ENCODE data around the gene APOBEC3A. TPM values are rescaled to one million over a fixed set of nuclear protein-coding genes. Genes with fewer than 3 reads are reported as not detected.

The APOBEC3A gene
- total RNA-seq, 1 experiment from 2014 or later, result not detected

Other genes with a start within 250 kb of the APOBEC3A start
- 201 and 238 TPM in 2 replicates for gene SUN2, start 201.6 kb upstream of the APOBEC3A start, total RNA-seq (2014; rRNA removed; shearing (Covaris generic))
- 19.9 and 33.9 TPM in 2 replicates for gene DNAL4, start 163.5 kb upstream of the APOBEC3A start, total RNA-seq (2014; rRNA removed; shearing (Covaris generic))
- 2.1 and 2.2 TPM in 2 replicates for gene NPTXR, start 113.6 kb upstream of the APOBEC3A start, total RNA-seq (2014; rRNA removed; shearing (Covaris generic))
- 22.6 and 28.5 TPM in 2 replicates for gene CBX6, start 85.4 kb upstream of the APOBEC3A start, total RNA-seq (2014; rRNA removed; shearing (Covaris generic))
- gene APOBEC3B, start 24.7 kb downstream of the APOBEC3A start, total RNA-seq (2014; rRNA removed; shearing (Covaris generic)), result 3.5 and 9.4 TPM in 2 replicates
- gene APOBEC3C, start 56.6 kb downstream of the APOBEC3A start, total RNA-seq (2014; rRNA removed; shearing (Covaris generic)), result 3.2 and 3.4 TPM in 2 replicates
- 1.9 and 2.3 TPM in 2 replicates for gene APOBEC3D, start 63.5 kb downstream of the APOBEC3A start, total RNA-seq (2014; rRNA removed; shearing (Covaris generic))
- 2.6 and 3.8 TPM in 2 replicates for gene APOBEC3F, start 83.3 kb downstream of the APOBEC3A start, total RNA-seq (2014; rRNA removed; shearing (Covaris generic))
- 7.0 and 13.9 TPM in 2 replicates for gene APOBEC3G, start 119.7 kb downstream of the APOBEC3A start, total RNA-seq (2014; rRNA removed; shearing (Covaris generic))
- 1.4 TPM in 1 of 2 replicates, not detected in the other for gene APOBEC3H, start 139.6 kb downstream of the APOBEC3A start, total RNA-seq (2014; rRNA removed; shearing (Covaris generic))
- gene CBX7, start 195.1 kb downstream of the APOBEC3A start, total RNA-seq (2014; rRNA removed; shearing (Covaris generic)), result 5.5 and 6.3 TPM in 2 replicates

Data from SJSA1 (cell line).